ENCODE results near the gene MICAL3.

MICAL3 gene

GRCh38 chr22:17944256-17944655 is 80.1 kb downstream of the MICAL3 start:
- H3K4me3 ChIP-seq (replicated peaks; ENCODE audit: low read depth, low read length), result no peak overlapping the region
- TF ChIP-seq CTCF (IDR thresholded peaks at IDR 0.05; ENCODE audit: low read length, missing control alignments), result no peak
- DNase-seq (ENCODE audit: low read depth), result no peak

- no peak overlapping the region for H3K4me3 ChIP-seq (replicated peaks; ENCODE audit: low read depth, low read length)
- no peak for DNase-seq (ENCODE audit: low read depth)
- no peak for TF ChIP-seq CTCF (IDR thresholded peaks at IDR 0.05; ENCODE audit: low read length, missing control alignments)
Observed at GRCh38 chr22:17943533-17944249, 80.7 kb downstream of the MICAL3 start.

- no peak overlapping the region for H3K4me3 ChIP-seq (replicated peaks; ENCODE audit: low read depth, low read length)
- no peak for DNase-seq (ENCODE audit: low read depth)
- no peak for TF ChIP-seq CTCF (IDR thresholded peaks at IDR 0.05; ENCODE audit: low read length, missing control alignments)
Observed at GRCh38 chr22:17942721-17943120, 81.6 kb downstream of the MICAL3 start.

- TF ChIP-seq CTCF (IDR thresholded peaks at IDR 0.05; ENCODE audit: low read length, missing control alignments), result no peak
- no peak for DNase-seq (ENCODE audit: low read depth)
- no peak overlapping the region for H3K4me3 ChIP-seq (replicated peaks; ENCODE audit: low read depth, low read length)
Observed at GRCh38 chr22:17941471-17942406, 82.6 kb downstream of the MICAL3 start.

GRCh38 chr22:17939579-17939978 is 84.8 kb downstream of the MICAL3 start:
- no peak for TF ChIP-seq CTCF (IDR thresholded peaks at IDR 0.05; ENCODE audit: low read length, missing control alignments)
- no peak for DNase-seq (ENCODE audit: low read depth)
- no peak overlapping the region for H3K4me3 ChIP-seq (replicated peaks; ENCODE audit: low read depth, low read length)

GRCh38 chr22:17939011-17939410 is 85.3 kb downstream of the MICAL3 start:
- DNase-seq (ENCODE audit: low read depth), result no peak

More at GRCh38 chr22:17939011-17939410, 85.3 kb downstream of the MICAL3 start:
- no peak for TF ChIP-seq CTCF (IDR thresholded peaks at IDR 0.05; ENCODE audit: low read length, missing control alignments)
- H3K4me3 ChIP-seq (replicated peaks; ENCODE audit: low read depth, low read length), result no peak overlapping the region

Measured in fibroblast of pulmonary artery (primary cell).